Measurements from ENCODE around the gene MIER2. TPM values are rescaled to one million over a fixed set of nuclear protein-coding genes. Genes with fewer than 3 reads are reported as not detected.

Gene MIER2
- polyA plus RNA-seq, 3 donors from 2014 or later: 2.0 to 5.8 (median 4.9) TPM

GRCh38 chr19:341386-342127 is 3.0 kb downstream of the MIER2 start:
- Mint-ChIP-seq H3K4me3 (peak overlapping the region in 3 of 5 donors; percentile 32 to 40 (median 32)), H3K27me3 (ENCODE audit: low read depth in 3 of 3) (peaks cover 7 to 22% (median 20%) of the 10 kb centered on the region in 3 donors), H3K27ac (peak overlapping the region in 3 of 6 donors; percentile 36 to 53 (median 41)), H3K4me1 (peaks cover 57 to 78% of the 10 kb centered on the region in 2 donors), H3K9me3 (no peaks in the 10 kb centered on the region), H3K36me3 (no peaks in the 10 kb centered on the region)
- DNase-seq: no peak

DNA sequence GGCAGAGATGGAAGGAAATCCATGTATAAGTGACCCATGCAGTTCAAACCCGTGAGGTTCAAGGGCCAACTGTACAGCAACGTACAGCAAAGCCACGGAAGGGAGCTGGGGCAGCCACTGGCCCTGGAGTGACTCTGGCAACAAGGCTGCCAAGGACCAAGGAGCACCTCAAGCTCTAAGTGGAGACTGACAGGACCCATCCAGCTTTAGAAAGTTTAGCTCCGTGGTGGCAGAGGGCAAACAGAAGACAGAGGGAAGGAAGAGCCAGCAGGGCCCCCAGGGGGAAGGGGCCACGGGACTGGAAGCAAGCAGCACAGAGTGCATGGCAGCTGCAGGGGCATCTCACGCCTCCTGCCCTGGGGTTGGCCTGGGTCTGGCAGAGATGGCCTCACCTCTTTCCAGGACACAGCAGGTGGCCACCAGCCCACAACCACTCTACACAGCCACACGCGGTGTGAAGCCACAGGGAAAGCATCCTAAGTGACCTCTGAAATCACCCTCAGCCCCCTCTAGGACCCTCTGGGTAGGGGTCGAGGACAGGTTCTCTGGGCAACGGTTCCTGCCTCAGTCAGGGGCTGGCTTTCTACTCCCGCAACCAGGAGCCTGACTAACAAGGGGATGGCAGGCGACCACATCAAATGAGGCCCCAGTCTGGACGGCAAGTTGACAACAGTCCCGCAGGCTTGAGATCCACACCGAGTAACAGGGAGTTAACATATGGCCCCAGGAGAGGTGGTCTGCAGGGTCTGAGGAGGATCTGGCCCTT is 3.8 kb downstream of the MIER2 start:
- Mint-ChIP-seq H3K9me3 (no peaks in the 10 kb centered on the region), H3K27me3 (ENCODE audit: low read depth in 3 of 3) (peaks cover 7 to 20% (median 16%) of the 10 kb centered on the region in 3 donors), H3K4me3 (no peak overlapping the region), H3K36me3 (no peaks in the 10 kb centered on the region), H3K4me1 (peaks cover 57 to 78% of the 10 kb centered on the region in 2 donors), H3K27ac (peak overlapping the region in 2 of 6 donors; percentile 17 to 62)
- no peak for DNase-seq

GRCh38 chr19:339262-339887 is 5.2 kb downstream of the MIER2 start:
- peaks cover 48 to 70% of the 10 kb centered on the region in 2 donors for H3K4me1 Mint-ChIP-seq
- peak overlapping the region in 1 of 5 donors; percentile 22 for H3K4me3 Mint-ChIP-seq
- H3K9me3 Mint-ChIP-seq: no peaks in the 10 kb centered on the region
- peaks cover 3 to 10% (median 8%) of the 10 kb centered on the region in 3 donors for H3K27me3 Mint-ChIP-seq (ENCODE audit: low read depth in 3 of 3)
- DNase-seq: no peak
- no peaks in the 10 kb centered on the region for H3K36me3 Mint-ChIP-seq
- peak overlapping the region in 2 of 6 donors; percentile 24 to 34 for H3K27ac Mint-ChIP-seq

DNA sequence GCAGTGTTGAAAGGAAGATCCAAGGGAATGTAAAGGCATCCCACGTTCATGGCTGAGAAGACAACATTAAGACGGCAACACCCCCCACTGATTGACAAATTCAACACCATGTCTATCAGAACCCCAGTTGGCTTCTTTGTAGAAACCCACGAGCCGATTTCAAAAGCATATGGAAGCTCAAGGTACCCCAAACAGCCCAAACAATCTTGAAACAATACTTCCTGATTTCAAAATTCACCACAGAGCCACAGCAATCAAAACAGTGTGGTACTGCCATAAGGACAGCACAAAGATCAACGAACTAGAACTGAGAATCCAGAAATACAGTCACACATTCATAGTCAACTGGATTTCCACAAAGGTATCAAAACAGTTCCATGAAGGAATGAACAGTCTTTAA is 6.2 kb downstream of the MIER2 start:
- H3K27ac Mint-ChIP-seq: no peak overlapping the region
- no peak overlapping the region for H3K4me3 Mint-ChIP-seq
- no peaks in the 10 kb centered on the region for H3K9me3 Mint-ChIP-seq
- H3K4me1 Mint-ChIP-seq: peaks cover 42 to 63% of the 10 kb centered on the region in 2 donors
- H3K36me3 Mint-ChIP-seq: no peaks in the 10 kb centered on the region
- H3K27me3 Mint-ChIP-seq (ENCODE audit: low read depth in 3 of 3): peaks cover 0 to 5% (median 3%) of the 10 kb centered on the region in 3 donors
- no peak for DNase-seq

- no peaks in the 10 kb centered on the region for H3K36me3 Mint-ChIP-seq
- H3K9me3 Mint-ChIP-seq: no peaks in the 10 kb centered on the region
- no peak for DNase-seq
- H3K27ac Mint-ChIP-seq: no peak overlapping the region
- no peaks in the 10 kb centered on the region for H3K27me3 Mint-ChIP-seq (ENCODE audit: low read depth in 3 of 3)
- H3K4me1 Mint-ChIP-seq: peaks cover 23 to 40% of the 10 kb centered on the region in 2 donors
- H3K4me3 Mint-ChIP-seq: no peak overlapping the region
Measured at GRCh38 chr19:336067-336614, 8.5 kb downstream of the MIER2 start.

- H3K4me3 Mint-ChIP-seq: no peak overlapping the region
- H3K27me3 Mint-ChIP-seq (ENCODE audit: low read depth in 3 of 3): no peaks in the 10 kb centered on the region
- peaks cover 3 to 4% (median 3%) of the 10 kb centered on the region in 3 donors for H3K36me3 Mint-ChIP-seq
Measured at GRCh38 chr19:335486-336066, 9.0 kb downstream of the MIER2 start.

DNA sequence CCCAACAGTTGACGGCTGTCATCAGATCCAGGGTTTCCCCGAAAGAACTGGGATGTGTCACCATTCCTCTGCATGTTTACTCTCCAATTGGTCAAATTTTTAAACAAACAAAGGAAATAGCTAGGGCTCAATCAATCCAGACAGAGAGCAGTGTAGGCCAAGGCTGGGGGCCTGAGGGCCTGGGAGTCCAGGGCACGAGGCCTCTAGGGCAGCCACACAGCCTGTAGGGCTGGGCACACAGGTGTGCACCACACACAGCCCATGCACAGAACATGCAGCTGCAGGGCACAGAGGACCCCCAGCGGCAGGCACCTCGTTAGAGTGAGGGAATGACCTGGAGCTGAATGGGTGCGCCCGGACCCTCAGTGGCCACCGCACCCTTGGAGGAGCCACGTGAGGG is 9.5 kb downstream of the MIER2 start:
- H3K4me1 Mint-ChIP-seq: peaks cover 14 to 30% of the 10 kb centered on the region in 2 donors
- no peaks in the 10 kb centered on the region for H3K9me3 Mint-ChIP-seq
- H3K27me3 Mint-ChIP-seq (ENCODE audit: low read depth in 3 of 3): no peaks in the 10 kb centered on the region
- H3K27ac Mint-ChIP-seq: no peak overlapping the region
- H3K4me3 Mint-ChIP-seq: no peak overlapping the region
- H3K36me3 Mint-ChIP-seq: peaks cover 4 to 6% (median 5%) of the 10 kb centered on the region in 3 donors
- DNase-seq: no peak

More at GRCh38 chr19:335486-336066, 9.0 kb downstream of the MIER2 start:
- DNase-seq: no peak
- Mint-ChIP-seq H3K9me3 (no peaks in the 10 kb centered on the region), H3K27ac (no peak overlapping the region), H3K4me1 (peaks cover 19 to 35% of the 10 kb centered on the region in 2 donors)

DNA sequence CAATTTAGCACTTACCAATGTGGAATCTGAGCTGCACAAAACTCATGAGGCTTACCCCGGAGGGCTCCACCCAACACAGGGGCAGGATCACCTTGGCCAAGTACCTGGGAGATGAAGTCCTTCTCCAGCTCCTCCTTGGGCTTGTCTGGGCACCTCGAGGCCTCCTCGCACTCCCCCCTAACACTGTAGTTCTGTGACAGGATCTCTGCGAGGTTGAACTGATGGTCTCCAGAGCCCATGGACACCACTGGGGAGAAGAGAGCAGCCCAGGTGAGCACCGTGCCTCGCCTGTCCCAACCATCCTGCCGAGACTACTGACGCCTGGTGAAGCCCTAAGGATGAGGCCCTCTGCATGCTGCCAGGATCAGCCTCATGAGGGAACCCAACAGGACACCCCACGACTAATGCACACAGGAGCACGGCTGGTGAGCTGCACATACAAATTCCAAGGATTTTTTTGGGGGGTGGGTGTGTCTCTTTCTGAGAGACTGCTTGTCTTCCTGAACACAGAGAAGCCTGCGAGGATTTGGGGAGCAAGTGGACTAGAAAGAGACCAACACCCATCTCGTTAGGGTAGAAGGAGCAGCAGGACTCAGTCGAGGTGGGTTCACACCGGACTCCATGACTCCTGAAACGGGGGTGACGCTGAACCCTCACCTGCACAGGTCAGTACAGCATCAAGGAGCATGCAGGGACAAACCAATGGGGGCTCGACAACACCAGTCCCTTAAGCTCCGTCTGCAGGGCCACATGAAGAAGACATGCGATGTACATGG is 10.1 kb downstream of the MIER2 start:
- peaks cover 9 to 24% of the 10 kb centered on the region in 2 donors for H3K4me1 Mint-ChIP-seq
- H3K27me3 Mint-ChIP-seq (ENCODE audit: low read depth in 3 of 3): no peaks in the 10 kb centered on the region
- DNase-seq: no peak
- peaks cover 4 to 9% (median 5%) of the 10 kb centered on the region in 3 donors for H3K36me3 Mint-ChIP-seq
- no peak overlapping the region for H3K4me3 Mint-ChIP-seq
- peak overlapping the region in 1 of 6 donors; percentile 73 for H3K27ac Mint-ChIP-seq
- H3K9me3 Mint-ChIP-seq: no peaks in the 10 kb centered on the region

DNA sequence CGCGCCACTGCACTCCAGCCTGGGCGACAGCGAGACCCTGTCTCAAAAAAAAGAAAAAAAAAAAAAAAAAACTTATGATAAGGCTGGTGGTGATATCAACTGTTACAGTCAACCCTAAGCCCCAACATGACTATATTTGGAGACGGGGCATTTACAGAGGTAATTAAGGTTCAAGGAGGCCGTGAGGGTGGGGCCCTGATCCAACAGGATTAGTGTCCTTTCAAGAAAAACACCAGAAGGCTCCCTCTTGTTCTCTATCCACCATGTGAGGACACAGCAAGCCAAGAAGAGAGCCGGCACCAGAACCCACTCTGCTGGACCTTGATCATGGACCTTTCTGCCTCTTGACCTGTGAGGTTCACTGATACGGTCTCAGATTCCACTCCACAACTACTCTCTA is 14.1 kb downstream of the MIER2 start:
- H3K36me3 Mint-ChIP-seq: peaks cover 21 to 33% (median 27%) of the 10 kb centered on the region in 3 donors
- no peaks in the 10 kb centered on the region for H3K4me1 Mint-ChIP-seq
- no peak overlapping the region for H3K4me3 Mint-ChIP-seq
- H3K9me3 Mint-ChIP-seq: peaks cover 0 to 7% (median 4%) of the 10 kb centered on the region in 6 donors
- peak overlapping the region in 1 of 6 donors; percentile 34 for H3K27ac Mint-ChIP-seq
- peaks cover 0 to 2% (median 0%) of the 10 kb centered on the region in 3 donors for H3K27me3 Mint-ChIP-seq (ENCODE audit: low read depth in 3 of 3)
- no peak for DNase-seq

DNA sequence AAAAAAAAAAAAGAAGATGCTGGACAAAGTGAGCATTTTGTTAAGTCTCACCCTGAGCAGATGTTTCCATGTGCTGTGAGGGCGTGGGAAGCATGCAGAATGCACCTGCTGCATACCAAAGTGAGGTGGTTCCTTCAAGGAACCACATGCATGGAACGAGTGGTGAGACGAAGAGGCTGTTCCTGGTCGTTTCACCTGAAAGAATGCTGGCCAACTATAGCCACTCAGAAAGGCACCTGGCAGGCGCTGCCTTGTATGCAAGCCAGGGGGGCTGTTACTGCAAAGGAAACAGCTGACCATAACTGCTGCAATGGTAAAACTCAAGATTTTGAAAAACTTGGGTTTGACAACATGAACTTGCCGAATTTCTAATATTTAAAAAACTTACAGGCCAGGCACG is 14.7 kb downstream of the MIER2 start:
- H3K27ac Mint-ChIP-seq: no peak overlapping the region
- H3K4me1 Mint-ChIP-seq: no peaks in the 10 kb centered on the region
- H3K36me3 Mint-ChIP-seq: peaks cover 21 to 33% (median 27%) of the 10 kb centered on the region in 3 donors
- H3K4me3 Mint-ChIP-seq: no peak overlapping the region
- DNase-seq: no peak
- peaks cover 0 to 7% (median 4%) of the 10 kb centered on the region in 6 donors for H3K9me3 Mint-ChIP-seq
- H3K27me3 Mint-ChIP-seq (ENCODE audit: low read depth in 3 of 3): peaks cover 0 to 2% (median 0%) of the 10 kb centered on the region in 3 donors

DNA sequence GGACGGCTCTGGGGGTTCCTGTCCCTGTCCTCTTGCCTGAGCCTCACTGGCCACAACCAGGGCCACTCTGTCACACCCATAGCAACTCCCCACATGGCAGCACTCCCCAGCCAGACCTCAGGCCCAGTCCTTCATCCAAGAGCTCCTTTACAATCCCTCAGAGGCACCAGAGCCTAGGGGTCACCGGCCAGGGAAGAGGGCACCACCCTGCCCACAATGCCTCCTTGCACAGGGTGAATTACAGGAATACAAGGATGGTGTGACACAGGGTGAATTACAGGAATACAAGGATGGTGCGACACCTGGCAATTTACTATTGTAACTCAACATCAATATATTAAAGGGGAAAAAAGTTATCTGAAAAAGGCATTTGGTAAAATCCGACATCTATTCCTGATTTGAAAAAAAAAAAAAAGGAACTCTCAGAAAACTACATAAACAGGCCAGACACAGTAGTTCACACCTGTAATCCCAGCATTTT is 16.5 kb downstream of the MIER2 start:
- Mint-ChIP-seq H3K36me3 (peaks cover 21 to 33% (median 27%) of the 10 kb centered on the region in 3 donors), H3K9me3 (peaks cover 0 to 7% (median 4%) of the 10 kb centered on the region in 6 donors), H3K27me3 (ENCODE audit: low read depth in 3 of 3) (peaks cover 0 to 2% (median 0%) of the 10 kb centered on the region in 3 donors), H3K4me1 (no peaks in the 10 kb centered on the region), H3K27ac (no peak overlapping the region), H3K4me3 (no peak overlapping the region)
- DNase-seq: no peak

- H3K4me3 Mint-ChIP-seq: no peak overlapping the region
- H3K27ac Mint-ChIP-seq: no peak overlapping the region
- H3K4me1 Mint-ChIP-seq: no peaks in the 10 kb centered on the region
- no peak for DNase-seq
- H3K9me3 Mint-ChIP-seq: peaks cover 0 to 7% (median 4%) of the 10 kb centered on the region in 6 donors
- H3K27me3 Mint-ChIP-seq (ENCODE audit: low read depth in 3 of 3): peaks cover 0 to 2% (median 0%) of the 10 kb centered on the region in 3 donors
- peaks cover 21 to 33% (median 27%) of the 10 kb centered on the region in 3 donors for H3K36me3 Mint-ChIP-seq
Measured at GRCh38 chr19:327291-328024, 17.1 kb downstream of the MIER2 start.

Measured in immature natural killer cell (primary cell).